SK-N-SH treated with all-trans-retinoic acid at 6 μM for 48 hours (cell line): Measurements from ENCODE around the gene LPP.

Experiments
- ATAC-seq: fragments of 200-7000 bp; cut with Tn5 transposase; 3 replicates; pipeline ENCODE4 v1.9.1; 2020; ENCODE audit warnings: mild to moderate bottlenecking, moderate library complexity
- ARNTL ChIP-seq: fragments of 450-650 bp; formaldehyde crosslinking; IDR thresholded peaks from 2 replicates; pipeline ENCODE4 v1.5.0; 2020; ENCODE audit warnings: low read depth, mild to moderate bottlenecking, moderate library complexity, borderline replicate concordance
- CSDC2 ChIP-seq: fragments of 250-450 bp; sonication (Bioruptor Pico); IDR thresholded peaks from 2 replicates; pipeline ENCODE4 v1.5.0; 2020; ENCODE audit warnings: mild to moderate bottlenecking, moderate library complexity
- GLIS3 ChIP-seq: fragments of 250-450 bp; sonication (Bioruptor Pico); IDR thresholded peaks from 2 replicates; pipeline ENCODE4 v1.5.0; 2020; ENCODE audit warnings: mild to moderate bottlenecking, moderate library complexity
- ISL1 ChIP-seq: fragments of 250-450 bp; sonication (Bioruptor Pico); IDR thresholded peaks from 2 replicates; pipeline ENCODE4 v2.1.2; 2022; ENCODE audit warnings: mild to moderate bottlenecking, moderate library complexity
- POU6F1 ChIP-seq: fragments of 250-450 bp; sonication (Bioruptor Pico); IDR thresholded peaks from 2 replicates; pipeline ENCODE4 v1.8.0; 2021; ENCODE audit warnings: low read depth, mild to moderate bottlenecking, moderate library complexity, borderline replicate concordance
- PPARA ChIP-seq: fragments of 250-450 bp; sonication (Bioruptor Pico); IDR thresholded peaks from 2 replicates; pipeline ENCODE4 v1.5.0; 2020; ENCODE audit warnings: mild to moderate bottlenecking, borderline replicate concordance
- RARB ChIP-seq: fragments of 250-450 bp; sonication (Bioruptor Pico); IDR thresholded peaks from 2 replicates; pipeline ENCODE4 v1.8.0; 2021; ENCODE audit warnings: mild to moderate bottlenecking, moderate library complexity
- SNAI2 ChIP-seq: fragments of 250-450 bp; sonication (Bioruptor Pico); IDR thresholded peaks from 2 replicates; pipeline ENCODE4 v1.5.0; 2020; ENCODE audit warnings: mild to moderate bottlenecking, moderate library complexity
- TCF4 ChIP-seq: fragments of 250-450 bp; sonication (Bioruptor Pico); IDR thresholded peaks from 2 replicates; pipeline ENCODE4 v1.8.0; 2021; ENCODE audit warnings: mild to moderate bottlenecking, moderate library complexity, borderline replicate concordance
- TSHZ2 ChIP-seq: fragments of 250-450 bp; sonication (Bioruptor Pico); IDR thresholded peaks from 2 replicates; pipeline ENCODE4 v1.5.0; 2020; ENCODE audit warnings: mild to moderate bottlenecking, moderate library complexity
- ZFP30 ChIP-seq: fragments of 450-650 bp; formaldehyde crosslinking; IDR thresholded peaks from 2 replicates; pipeline ENCODE4 v1.5.0; 2022; ENCODE audit warnings: mild to moderate bottlenecking, moderate library complexity
- ZNF70 ChIP-seq: fragments of 450-650 bp; formaldehyde crosslinking; IDR thresholded peaks from 2 replicates; pipeline ENCODE4 v1.5.0; 2020; ENCODE audit warnings: mild to moderate bottlenecking, moderate library complexity
- ZNF8 ChIP-seq: fragments of 450-650 bp; formaldehyde crosslinking; IDR thresholded peaks from 2 replicates; pipeline ENCODE4 v1.5.0; 2020; ENCODE audit warnings: mild to moderate bottlenecking, moderate library complexity
- TF ChIP-seq, protein P1 (sequence below): fragments of 250-450 bp; sonication (Bioruptor Pico); IDR thresholded peaks from 2 replicates; pipeline ENCODE4 v1.8.0; 2020; ENCODE audit warnings: mild to moderate bottlenecking, moderate library complexity, borderline replicate concordance
- TF ChIP-seq, protein P2 (sequence below): fragments of 250-450 bp; sonication (Bioruptor Pico); IDR thresholded peaks from 2 replicates; pipeline ENCODE4 v1.5.1; 2020; ENCODE audit warnings: low read depth, mild to moderate bottlenecking, moderate library complexity

The LPP gene

GRCh38 chr3:188488801-188489200 lies 334.8 kb downstream of the LPP start:
- no peak for ATAC-seq
- TF ChIP-seq SNAI2 (CRISPR knock-in tag), result no peak
- TF ChIP-seq ZNF8 (CRISPR knock-in tag), result no peak
- TF ChIP-seq POU6F1 (CRISPR knock-in tag), result no peak
- no peak for TF ChIP-seq GLIS3
- no peak for TF ChIP-seq ISL1 (CRISPR knock-in tag)
- TF ChIP-seq TCF4 (CRISPR knock-in tag), result no peak
- TF ChIP-seq PPARA (CRISPR knock-in tag), result no peak

GRCh38 chr3:188489639-188490405 lies 335.9 kb downstream of the LPP start:
- TF ChIP-seq CSDC2 (CRISPR knock-in tag) (no peak), POU6F1 (CRISPR knock-in tag) (no peak), RARB (no peak), ARNTL (CRISPR knock-in tag) (no peak)
- TF ChIP-seq, protein P1, sequence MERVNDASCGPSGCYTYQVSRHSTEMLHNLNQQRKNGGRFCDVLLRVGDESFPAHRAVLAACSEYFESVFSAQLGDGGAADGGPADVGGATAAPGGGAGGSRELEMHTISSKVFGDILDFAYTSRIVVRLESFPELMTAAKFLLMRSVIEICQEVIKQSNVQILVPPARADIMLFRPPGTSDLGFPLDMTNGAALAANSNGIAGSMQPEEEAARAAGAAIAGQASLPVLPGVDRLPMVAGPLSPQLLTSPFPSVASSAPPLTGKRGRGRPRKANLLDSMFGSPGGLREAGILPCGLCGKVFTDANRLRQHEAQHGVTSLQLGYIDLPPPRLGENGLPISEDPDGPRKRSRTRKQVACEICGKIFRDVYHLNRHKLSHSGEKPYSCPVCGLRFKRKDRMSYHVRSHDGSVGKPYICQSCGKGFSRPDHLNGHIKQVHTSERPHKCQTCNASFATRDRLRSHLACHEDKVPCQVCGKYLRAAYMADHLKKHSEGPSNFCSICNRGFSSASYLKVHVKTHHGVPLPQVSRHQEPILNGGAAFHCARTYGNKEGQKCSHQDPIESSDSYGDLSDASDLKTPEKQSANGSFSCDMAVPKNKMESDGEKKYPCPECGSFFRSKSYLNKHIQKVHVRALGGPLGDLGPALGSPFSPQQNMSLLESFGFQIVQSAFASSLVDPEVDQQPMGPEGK (CRISPR knock-in tag), result no peak
- ATAC-seq, result peak; percentile 81

DNA sequence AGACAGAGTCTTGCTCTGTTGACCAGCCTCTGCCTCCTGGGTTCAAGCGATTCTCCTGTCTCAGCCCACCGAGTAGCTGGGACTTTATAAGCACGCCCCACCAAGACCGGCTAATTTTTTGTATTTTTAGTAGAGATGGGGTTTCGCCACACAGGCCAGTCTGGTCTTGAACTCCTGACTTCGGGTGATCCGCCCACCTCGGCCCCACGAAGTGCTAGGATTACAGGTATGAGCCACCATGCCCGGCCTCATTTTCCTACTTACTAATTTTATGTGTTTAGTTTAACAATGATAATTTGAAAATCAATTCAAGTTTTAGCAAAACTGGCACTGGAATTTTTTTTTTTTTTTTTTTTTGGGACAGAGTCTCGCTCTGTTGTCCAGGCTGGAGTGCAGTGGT lies 336.5 kb downstream of the LPP start:
- ATAC-seq, result no peak
- TF ChIP-seq TSHZ2 (no peak), ZNF8 (CRISPR knock-in tag) (no peak), ZNF70 (CRISPR knock-in tag) (no peak), POU6F1 (CRISPR knock-in tag) (no peak), ZFP30 (no peak)
- TF ChIP-seq, protein P2, sequence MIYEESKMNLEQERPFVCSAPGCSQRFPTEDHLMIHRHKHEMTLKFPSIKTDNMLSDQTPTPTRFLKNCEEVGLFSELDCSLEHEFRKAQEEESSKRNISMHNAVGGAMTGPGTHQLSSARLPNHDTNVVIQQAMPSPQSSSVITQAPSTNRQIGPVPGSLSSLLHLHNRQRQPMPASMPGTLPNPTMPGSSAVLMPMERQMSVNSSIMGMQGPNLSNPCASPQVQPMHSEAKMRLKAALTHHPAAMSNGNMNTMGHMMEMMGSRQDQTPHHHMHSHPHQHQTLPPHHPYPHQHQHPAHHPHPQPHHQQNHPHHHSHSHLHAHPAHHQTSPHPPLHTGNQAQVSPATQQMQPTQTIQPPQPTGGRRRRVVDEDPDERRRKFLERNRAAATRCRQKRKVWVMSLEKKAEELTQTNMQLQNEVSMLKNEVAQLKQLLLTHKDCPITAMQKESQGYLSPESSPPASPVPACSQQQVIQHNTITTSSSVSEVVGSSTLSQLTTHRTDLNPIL, result no peak

GRCh38 chr3:188491276-188491687 lies 337.3 kb downstream of the LPP start:
- peak; percentile 84 for ATAC-seq
- peak; percentile 35 for TF ChIP-seq ISL1 (CRISPR knock-in tag)
- TF ChIP-seq ZNF8 (CRISPR knock-in tag), result no peak
- TF ChIP-seq POU6F1 (CRISPR knock-in tag), result no peak
- TF ChIP-seq, all 23 proteins: peak for 1
